HEK293 (cell line): ENCODE results near the gene KLC1.

ENCODE experiments used
- CTCF ChIA-PET: fragments of 350-600 bp; formaldehyde crosslinking; extraction: SDS; loops from one replicate; lab custom pipeline; 2021; ENCODE audit warnings: antibody characterized with exemption; lab: Yijun Ruan, JAX
- POLR2A ChIA-PET: fragments of 300-600 bp; formaldehyde crosslinking; extraction: SDS; loops from one replicate; lab custom pipeline; 2020; ENCODE audit warnings: antibody characterized with exemption, inconsistent platforms; lab: Yijun Ruan, JAX
- H3K27ac ChIP-seq: fragments of 200-500 bp; sonication (Bioruptor generic); 2 replicates; pipeline ENCODE4 v1.5.1; 2014; ENCODE audit warnings: low read depth, low read length, control low read depth, inconsistent platforms; ENCODE audit errors: extremely low read depth
- H3K36me3 ChIP-seq, 2 experiments: fragments of 200-500 bp in 1 of 2; sonication (Bioruptor generic) in 1 of 2; 1 replicate in 1 of 2; 2 replicates in 1 of 2; pipeline ENCODE4 v1.5.1; 2014 to 2017; ENCODE audit warnings: inconsistent platforms in 2 of 2, low read length in 2 of 2; ENCODE audit not compliant: control insufficient read depth in 2 of 2, insufficient read depth in 1 of 2
- H3K4me1 ChIP-seq: fragments of 200-500 bp; sonication (Bioruptor generic); 2 replicates; pipeline ENCODE4 v1.5.1; 2014; ENCODE audit warnings: mild to moderate bottlenecking, low read length, inconsistent platforms; ENCODE audit not compliant: control insufficient read depth, insufficient read depth
- H3K4me3 ChIP-seq: 2 replicates; pipeline ENCODE4 v1.5.1; 2011; ENCODE audit warnings: low read depth, mild to moderate bottlenecking, control low read depth, low read length, moderate library complexity
- H3K9me3 ChIP-seq: fragments of 200-500 bp; sonication (Bioruptor generic); 2 replicates; pipeline ENCODE4 v1.5.1; 2014; ENCODE audit warnings: low read depth, low read length, inconsistent platforms; ENCODE audit not compliant: control insufficient read depth, insufficient read depth
- GLI2 ChIP-seq: fragments of 450-650 bp; formaldehyde crosslinking; IDR thresholded peaks from 2 replicates; pipeline ENCODE4; 2017; ENCODE audit warnings: missing biosample characterization, missing genetic modification characterization, low read depth, borderline replicate concordance
- MZF1 ChIP-seq: fragments of 450-650 bp; formaldehyde crosslinking; IDR thresholded peaks from 2 replicates; pipeline ENCODE4 v1.5.1; 2017; ENCODE audit warnings: missing biosample characterization, missing genetic modification characterization, borderline replicate concordance
- ZFP37 ChIP-seq: fragments of 450-650 bp; formaldehyde crosslinking; IDR thresholded peaks from 2 replicates; pipeline ENCODE4 v1.5.1; 2016; ENCODE audit warnings: missing biosample characterization, missing genetic modification characterization
- ZNF114 ChIP-seq: fragments of 450-650 bp; formaldehyde crosslinking; IDR thresholded peaks from 2 replicates; pipeline ENCODE4 v1.5.0; 2017; ENCODE audit warnings: missing biosample characterization, missing genetic modification characterization
- ZNF133 ChIP-seq: fragments of 450-650 bp; formaldehyde crosslinking; IDR thresholded peaks from 2 replicates; pipeline ENCODE4 v1.5.1; 2016; ENCODE audit warnings: missing biosample characterization, missing genetic modification characterization
- ZNF140 ChIP-seq: fragments of 450-650 bp; formaldehyde crosslinking; IDR thresholded peaks from 2 replicates; pipeline ENCODE4 v1.5.1; 2016; ENCODE audit warnings: missing biosample characterization, missing genetic modification characterization
- ZNF16 ChIP-seq: fragments of 450-650 bp; formaldehyde crosslinking; IDR thresholded peaks from 2 replicates; pipeline ENCODE4 v1.5.1; 2016; ENCODE audit warnings: low read depth, missing biosample characterization, missing genetic modification characterization
- ZNF184 ChIP-seq: fragments of 450-650 bp; IDR thresholded peaks from 2 replicates; pipeline ENCODE4 v1.5.1; 2018; ENCODE audit warnings: missing biosample characterization, mild to moderate bottlenecking, missing genetic modification characterization
- ZNF221 ChIP-seq: fragments of 450-650 bp; formaldehyde crosslinking; IDR thresholded peaks from 2 replicates; pipeline ENCODE4 v1.5.1; 2017; ENCODE audit warnings: missing biosample characterization, missing genetic modification characterization, borderline replicate concordance
- ZNF223 ChIP-seq: fragments of 450-650 bp; formaldehyde crosslinking; IDR thresholded peaks from 2 replicates; pipeline ENCODE4 v1.5.1; 2016; ENCODE audit warnings: missing biosample characterization, missing genetic modification characterization
- ZNF23 ChIP-seq: fragments of 450-650 bp; formaldehyde crosslinking; IDR thresholded peaks from 2 replicates; pipeline ENCODE4 v1.5.1; 2016; ENCODE audit warnings: missing biosample characterization, missing genetic modification characterization, borderline replicate concordance
- ZNF302 ChIP-seq: fragments of 450-650 bp; formaldehyde crosslinking; IDR thresholded peaks from 2 replicates; pipeline ENCODE4 v1.5.1; 2016; ENCODE audit warnings: missing biosample characterization, missing genetic modification characterization, low read depth
- ZNF391 ChIP-seq: fragments of 450-650 bp; formaldehyde crosslinking; IDR thresholded peaks from 2 replicates; pipeline ENCODE4 v1.5.1; 2016; ENCODE audit warnings: low read depth, missing biosample characterization, missing genetic modification characterization, borderline replicate concordance
- ZNF623 ChIP-seq: fragments of 450-650 bp; formaldehyde crosslinking; IDR thresholded peaks from 2 replicates; pipeline ENCODE4 v1.5.1; 2016; ENCODE audit warnings: missing biosample characterization, missing genetic modification characterization
- ZNF701 ChIP-seq: fragments of 450-650 bp; formaldehyde crosslinking; IDR thresholded peaks from 2 replicates; pipeline ENCODE4 v1.5.1; 2016; ENCODE audit warnings: missing biosample characterization, missing genetic modification characterization
- ZNF776 ChIP-seq: fragments of 450-650 bp; formaldehyde crosslinking; IDR thresholded peaks from 2 replicates; pipeline ENCODE4 v1.5.0; 2017; ENCODE audit warnings: missing biosample characterization, missing genetic modification characterization, borderline replicate concordance
- ZNF777 ChIP-seq: fragments of 450-650 bp; formaldehyde crosslinking; IDR thresholded peaks from 2 replicates; pipeline ENCODE4 v1.5.1; 2017; ENCODE audit warnings: missing biosample characterization, missing genetic modification characterization, borderline replicate concordance
- ZSCAN23 ChIP-seq: fragments of 450-650 bp; formaldehyde crosslinking; IDR thresholded peaks from 2 replicates; pipeline ENCODE4 v1.5.1; 2016; ENCODE audit warnings: missing biosample characterization, missing genetic modification characterization
- ZSCAN30 ChIP-seq: fragments of 450-650 bp; IDR thresholded peaks from 2 replicates; pipeline ENCODE4 v1.5.1; 2018; ENCODE audit warnings: missing biosample characterization, mild to moderate bottlenecking, missing genetic modification characterization, moderate library complexity
- TF ChIP-seq, protein P1 (sequence below): fragments of 450-650 bp; formaldehyde crosslinking; IDR thresholded peaks from 2 replicates; pipeline ENCODE4 v1.5.1; 2017; ENCODE audit warnings: missing biosample characterization, missing genetic modification characterization
- TF ChIP-seq, protein P2 (sequence below): fragments of 450-650 bp; IDR thresholded peaks from 2 replicates; pipeline ENCODE4 v1.5.1; 2018; ENCODE audit warnings: missing biosample characterization, missing genetic modification characterization
- TF ChIP-seq, protein P3 (sequence below): fragments of 450-650 bp; formaldehyde crosslinking; conservative IDR thresholded peaks from 2 replicates; pipeline ENCODE4 v1.5.1; 2016; ENCODE audit warnings: low read depth, missing biosample characterization, missing genetic modification characterization

Gene KLC1

DNA sequence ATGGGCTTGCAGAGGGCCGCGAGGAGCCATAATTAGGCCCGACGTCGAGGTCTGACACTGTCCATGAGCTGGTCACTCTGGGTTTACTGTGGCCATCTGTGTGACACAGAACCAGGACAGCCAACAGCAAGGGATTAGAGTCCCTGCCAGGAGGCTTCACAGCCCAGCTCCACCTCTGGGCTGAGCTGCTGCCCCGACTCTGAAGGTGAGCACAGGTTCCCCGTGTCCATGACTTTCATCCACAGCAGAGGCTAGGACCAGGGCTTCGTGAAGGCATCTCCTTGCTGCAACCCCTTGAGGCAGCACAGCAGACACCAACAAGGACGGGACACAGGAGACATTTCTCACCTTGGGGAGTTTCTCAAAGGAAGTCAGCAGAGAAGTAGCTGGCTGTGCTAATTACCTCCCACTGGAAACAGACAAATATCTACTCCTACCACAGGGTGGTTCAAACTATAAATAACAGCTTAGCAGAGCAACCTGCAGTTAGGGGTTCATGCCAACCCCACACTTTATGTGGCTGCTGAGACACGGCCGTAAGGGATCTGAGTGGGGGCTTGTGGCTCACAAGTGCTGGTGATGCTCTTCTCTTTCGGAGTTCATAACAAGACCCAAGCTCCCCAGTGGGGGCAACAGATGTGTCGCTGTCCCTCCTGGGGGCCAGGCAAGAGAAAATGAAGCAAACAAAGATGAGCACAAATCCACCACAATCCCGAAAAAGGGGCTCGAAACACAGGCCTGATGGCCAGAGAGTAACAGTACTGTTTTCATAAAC is 115.8 kb downstream of the KLC1 start:
- no peaks in the 10 kb centered on the region for H3K4me1 ChIP-seq
- H3K9me3 ChIP-seq, result no peaks in the 10 kb centered on the region
- POLR2A ChIA-PET, result interaction anchor here (0.6 to 1.1 kb wide), 2 partner anchors 29 to 148 kb away, joined by 5 to 7 read pairs; partner anchors contain the start of genes XRCC3 and ZFYVE21
- no peak overlapping the region for H3K4me3 ChIP-seq
- no peak for TF ChIP-seq ZNF701 (tag by site-specific recombination)
- no peak for TF ChIP-seq ZNF16 (tag by site-specific recombination)
- TF ChIP-seq ZNF623 (tag by site-specific recombination), result no peak
- no peak for TF ChIP-seq ZNF23 (tag by site-specific recombination)
- TF ChIP-seq ZNF221 (tag by site-specific recombination), result no peak
- TF ChIP-seq, protein P1, sequence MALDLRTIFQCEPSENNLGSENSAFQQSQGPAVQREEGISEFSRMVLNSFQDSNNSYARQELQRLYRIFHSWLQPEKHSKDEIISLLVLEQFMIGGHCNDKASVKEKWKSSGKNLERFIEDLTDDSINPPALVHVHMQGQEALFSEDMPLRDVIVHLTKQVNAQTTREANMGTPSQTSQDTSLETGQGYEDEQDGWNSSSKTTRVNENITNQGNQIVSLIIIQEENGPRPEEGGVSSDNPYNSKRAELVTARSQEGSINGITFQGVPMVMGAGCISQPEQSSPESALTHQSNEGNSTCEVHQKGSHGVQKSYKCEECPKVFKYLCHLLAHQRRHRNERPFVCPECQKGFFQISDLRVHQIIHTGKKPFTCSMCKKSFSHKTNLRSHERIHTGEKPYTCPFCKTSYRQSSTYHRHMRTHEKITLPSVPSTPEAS (tag by site-specific recombination), result no peak
- TF ChIP-seq ZNF302 (tag by site-specific recombination), result no peak
- no peak for TF ChIP-seq ZNF140
- TF ChIP-seq ZFP37, result no peak
- no peak for TF ChIP-seq ZNF133 (tag by site-specific recombination)
- no peak for TF ChIP-seq ZNF777 (tag by site-specific recombination)
- no peak for TF ChIP-seq ZNF776 (tag by site-specific recombination)
- TF ChIP-seq, protein P2, sequence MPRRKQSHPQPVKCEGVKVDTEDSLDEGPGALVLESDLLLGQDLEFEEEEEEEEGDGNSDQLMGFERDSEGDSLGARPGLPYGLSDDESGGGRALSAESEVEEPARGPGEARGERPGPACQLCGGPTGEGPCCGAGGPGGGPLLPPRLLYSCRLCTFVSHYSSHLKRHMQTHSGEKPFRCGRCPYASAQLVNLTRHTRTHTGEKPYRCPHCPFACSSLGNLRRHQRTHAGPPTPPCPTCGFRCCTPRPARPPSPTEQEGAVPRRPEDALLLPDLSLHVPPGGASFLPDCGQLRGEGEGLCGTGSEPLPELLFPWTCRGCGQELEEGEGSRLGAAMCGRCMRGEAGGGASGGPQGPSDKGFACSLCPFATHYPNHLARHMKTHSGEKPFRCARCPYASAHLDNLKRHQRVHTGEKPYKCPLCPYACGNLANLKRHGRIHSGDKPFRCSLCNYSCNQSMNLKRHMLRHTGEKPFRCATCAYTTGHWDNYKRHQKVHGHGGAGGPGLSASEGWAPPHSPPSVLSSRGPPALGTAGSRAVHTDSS (tag by site-specific recombination), result no peak
- no peak for TF ChIP-seq GLI2 (tag by site-specific recombination)
- no peak for TF ChIP-seq ZNF184 (tag by site-specific recombination)
- TF ChIP-seq ZNF391 (tag by site-specific recombination), result no peak
- no peak for TF ChIP-seq ZSCAN30 (tag by site-specific recombination)
- no peak for TF ChIP-seq MZF1
- TF ChIP-seq ZSCAN23 (tag by site-specific recombination), result no peak
- H3K27ac ChIP-seq, result no peak overlapping the region
- CTCF ChIA-PET, result no interaction called here
- peaks cover 0 to 83% of the 10 kb centered on the region in 2 experiments; a peak in 2 of 3 replicates for H3K36me3 ChIP-seq

GRCh38 chr14:103745424-103745823 is 116.4 kb downstream of the KLC1 start:
- POLR2A ChIA-PET, result interaction anchor here (0.6 to 1.1 kb wide), 3 partner anchors 30 to 174 kb away, joined by 3 to 7 read pairs (median 5); partner anchors contain the start of genes XRCC3 and ZFYVE21
- no peak overlapping the region for H3K27ac ChIP-seq
- no peaks in the 10 kb centered on the region for H3K9me3 ChIP-seq
- H3K4me3 ChIP-seq, result no peak overlapping the region
- TF ChIP-seq, protein P3, sequence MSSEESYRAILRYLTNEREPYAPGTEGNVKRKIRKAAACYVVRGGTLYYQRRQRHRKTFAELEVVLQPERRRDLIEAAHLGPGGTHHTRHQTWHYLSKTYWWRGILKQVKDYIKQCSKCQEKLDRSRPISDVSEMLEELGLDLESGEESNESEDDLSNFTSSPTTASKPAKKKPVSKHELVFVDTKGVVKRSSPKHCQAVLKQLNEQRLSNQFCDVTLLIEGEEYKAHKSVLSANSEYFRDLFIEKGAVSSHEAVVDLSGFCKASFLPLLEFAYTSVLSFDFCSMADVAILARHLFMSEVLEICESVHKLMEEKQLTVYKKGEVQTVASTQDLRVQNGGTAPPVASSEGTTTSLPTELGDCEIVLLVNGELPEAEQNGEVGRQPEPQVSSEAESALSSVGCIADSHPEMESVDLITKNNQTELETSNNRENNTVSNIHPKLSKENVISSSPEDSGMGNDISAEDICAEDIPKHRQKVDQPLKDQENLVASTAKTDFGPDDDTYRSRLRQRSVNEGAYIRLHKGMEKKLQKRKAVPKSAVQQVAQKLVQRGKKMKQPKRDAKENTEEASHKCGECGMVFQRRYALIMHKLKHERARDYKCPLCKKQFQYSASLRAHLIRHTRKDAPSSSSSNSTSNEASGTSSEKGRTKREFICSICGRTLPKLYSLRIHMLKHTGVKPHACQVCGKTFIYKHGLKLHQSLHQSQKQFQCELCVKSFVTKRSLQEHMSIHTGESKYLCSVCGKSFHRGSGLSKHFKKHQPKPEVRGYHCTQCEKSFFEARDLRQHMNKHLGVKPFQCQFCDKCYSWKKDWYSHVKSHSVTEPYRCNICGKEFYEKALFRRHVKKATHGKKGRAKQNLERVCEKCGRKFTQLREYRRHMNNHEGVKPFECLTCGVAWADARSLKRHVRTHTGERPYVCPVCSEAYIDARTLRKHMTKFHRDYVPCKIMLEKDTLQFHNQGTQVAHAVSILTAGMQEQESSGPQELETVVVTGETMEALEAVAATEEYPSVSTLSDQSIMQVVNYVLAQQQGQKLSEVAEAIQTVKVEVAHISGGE, result no peak
- TF ChIP-seq ZNF223 (tag by site-specific recombination) (no peak), ZNF114 (no peak)
- no peaks in the 10 kb centered on the region for H3K4me1 ChIP-seq
- CTCF ChIA-PET, result no interaction called here
- peaks cover 0 to 82% of the 10 kb centered on the region in 2 experiments; a peak in 1 of 3 replicates for H3K36me3 ChIP-seq
